OCI-LY1 (cell line): ENCODE data around the gene GIMAP7.

Source experiments
- H2AFZ ChIP-seq: fragments of 200-600 bp; sonication (generic), shearing (Covaris generic); 2 replicates; pipeline ENCODE4 v1.6.0; 2014; ENCODE audit warnings: antibody characterized with exemption, mild to moderate bottlenecking, low read length
- H3F3A ChIP-seq: fragments of 200-600 bp; sonication (generic), shearing (Covaris generic); 2 replicates; pipeline ENCODE4 v1.6.0; 2014; ENCODE audit warnings: mild to moderate bottlenecking, antibody characterized with exemption, low read length, moderate library complexity; ENCODE audit not compliant: insufficient read depth
- H3K27ac ChIP-seq: fragments of 200-600 bp; sonication (generic); 2 replicates; pipeline ENCODE4 v1.5.1; 2014; ENCODE audit warnings: low read length, mixed run types, mild to moderate bottlenecking, low read depth; ENCODE audit not compliant: poor library complexity, severe bottlenecking
- H3K27me3 ChIP-seq: fragments of 200-600 bp; sonication (generic); 2 replicates; pipeline ENCODE4 v1.6.0; 2014; ENCODE audit warnings: antibody characterized with exemption, mild to moderate bottlenecking, low read length, moderate library complexity; ENCODE audit not compliant: insufficient read depth
- H3K36me3 ChIP-seq: fragments of 200-600 bp; sonication (generic); 2 replicates; pipeline ENCODE4 v1.6.1; 2014; ENCODE audit warnings: mild to moderate bottlenecking, antibody characterized with exemption, low read length, moderate library complexity, mixed read lengths; ENCODE audit not compliant: insufficient read depth
- H3K4me1 ChIP-seq: fragments of 200-600 bp; sonication (generic); 2 replicates; pipeline ENCODE4 v1.5.1; 2014; ENCODE audit warnings: mild to moderate bottlenecking, low read length, moderate library complexity; ENCODE audit not compliant: insufficient read depth, severe bottlenecking
- H3K4me2 ChIP-seq: fragments of 200-600 bp; sonication (generic), shearing (Covaris generic); 2 replicates; pipeline ENCODE4 v1.6.1; 2014; ENCODE audit warnings: low read length
- H3K4me3 ChIP-seq: fragments of 200-600 bp; sonication (generic); 2 replicates; pipeline ENCODE4 v1.5.1; 2014; ENCODE audit warnings: low read length, low read depth, mild to moderate bottlenecking, mixed read lengths; ENCODE audit not compliant: poor library complexity, severe bottlenecking
- H3K79me2 ChIP-seq: fragments of 200-600 bp; shearing (Covaris generic); 2 replicates; pipeline ENCODE4 v1.6.1; 2016; ENCODE audit warnings: mixed run types, low read length, mixed read lengths; ENCODE audit not compliant: insufficient read depth
- H3K9ac ChIP-seq: fragments of 200-600 bp; sonication (generic), shearing (Covaris generic); 2 replicates; pipeline ENCODE4 v1.6.1; 2014; ENCODE audit warnings: mild to moderate bottlenecking, low read length, mixed read lengths
- H3K9me2 ChIP-seq: fragments of 200-600 bp; sonication (generic), shearing (Covaris generic); 2 replicates; pipeline ENCODE4 v1.6.1; 2014; ENCODE audit warnings: low read depth, mild to moderate bottlenecking, low read length, mixed read lengths
- H3K9me3 ChIP-seq: fragments of 200-600 bp; shearing (Covaris generic); 2 replicates; pipeline ENCODE4 v1.6.1; 2014; ENCODE audit warnings: low read length, mixed read lengths
- H4K20me1 ChIP-seq: fragments of 200-600 bp; sonication (generic), shearing (Covaris generic); 2 replicates; pipeline ENCODE4 v1.6.0; 2016; ENCODE audit warnings: mild to moderate bottlenecking, low read length; ENCODE audit not compliant: insufficient read depth
- CTCF ChIP-seq: fragments of 200-600 bp; sonication (generic), shearing (Covaris generic); IDR thresholded peaks from 2 replicates; pipeline ENCODE4 v1.5.1; 2017; ENCODE audit warnings: mild to moderate bottlenecking, antibody characterized with exemption, low read length, moderate library complexity, mixed read lengths
- EZH2 ChIP-seq: fragments of 200-600 bp; sonication (generic), shearing (Covaris generic); IDR thresholded peaks from 2 replicates; pipeline ENCODE4 v1.8.0; 2017; ENCODE audit warnings: borderline replicate concordance, mixed run types, mild to moderate bottlenecking, antibody characterized with exemption, low read length, moderate library complexity, mixed read lengths

GIMAP7 gene

GRCh38 chr7:150511048-150511447, 3.6 kb upstream of the GIMAP7 start:
- no peak for TF ChIP-seq EZH2
- TF ChIP-seq CTCF = no peak
- Histone ChIP-seq H3K36me3 (no peaks in the 10 kb centered on the region), H4K20me1 (no peaks in the 10 kb centered on the region), H3K27ac (no peak overlapping the region), H3K79me2 (no peaks in the 10 kb centered on the region), H3K4me3 (no peak overlapping the region), H3K4me2 (no peak overlapping the region), H2AFZ (no peak overlapping the region), H3F3A (no peaks in the 10 kb centered on the region), H3K27me3 (no peaks in the 10 kb centered on the region), H3K9me3 (no peaks in the 10 kb centered on the region), H3K4me1 (no peaks in the 10 kb centered on the region), H3K9ac (no peak overlapping the region), H3K9me2 (no peaks in the 10 kb centered on the region)

- Histone ChIP-seq H3K4me2 (no peak overlapping the region), H4K20me1 (no peaks in the 10 kb centered on the region)
These were observed 914 bp upstream of the GIMAP7 start for GRCh38 chr7:150513758-150514157.

GRCh38 chr7:150515248-150516147, 826 bp downstream of the GIMAP7 start:
- H3K4me3 ChIP-seq = no peak overlapping the region
- H3K9me2 ChIP-seq = peaks cover 2% of the 10 kb centered on the region; the same call in 1 of the 2 replicates
- H3K9ac ChIP-seq = no peak overlapping the region
- H3K4me1 ChIP-seq = no peaks in the 10 kb centered on the region
- no peaks in the 10 kb centered on the region; the same call in 1 of the 2 replicates for H3K27me3 ChIP-seq
- H3K9me3 ChIP-seq = no peaks in the 10 kb centered on the region
- no peak overlapping the region for H2AFZ ChIP-seq
- H3K4me2 ChIP-seq = no peak overlapping the region
- H3K79me2 ChIP-seq = no peaks in the 10 kb centered on the region
- no peaks in the 10 kb centered on the region for H3K36me3 ChIP-seq
- no peak overlapping the region for H3K27ac ChIP-seq
- no peaks in the 10 kb centered on the region for H3F3A ChIP-seq
- no peak for TF ChIP-seq CTCF
- TF ChIP-seq EZH2 = no peak
- H4K20me1 ChIP-seq = no peaks in the 10 kb centered on the region

More at GRCh38 chr7:150513758-150514157, 914 bp upstream of the GIMAP7 start:
- Histone ChIP-seq H3F3A (no peaks in the 10 kb centered on the region), H3K27ac (no peak overlapping the region), H3K9me3 (no peaks in the 10 kb centered on the region), H3K9me2 (peaks cover under 1% of the 10 kb centered on the region; the same call in 1 of the 2 replicates), H3K9ac (no peak overlapping the region), H2AFZ (no peak overlapping the region), H3K27me3 (no peaks in the 10 kb centered on the region), H3K79me2 (no peaks in the 10 kb centered on the region), H3K4me1 (no peaks in the 10 kb centered on the region), H3K36me3 (no peaks in the 10 kb centered on the region), H3K4me3 (no peak overlapping the region)
- TF ChIP-seq CTCF (no peak), EZH2 (no peak)
